ENCODE results near the gene EEF2K.

Gene EEF2K

DNA sequence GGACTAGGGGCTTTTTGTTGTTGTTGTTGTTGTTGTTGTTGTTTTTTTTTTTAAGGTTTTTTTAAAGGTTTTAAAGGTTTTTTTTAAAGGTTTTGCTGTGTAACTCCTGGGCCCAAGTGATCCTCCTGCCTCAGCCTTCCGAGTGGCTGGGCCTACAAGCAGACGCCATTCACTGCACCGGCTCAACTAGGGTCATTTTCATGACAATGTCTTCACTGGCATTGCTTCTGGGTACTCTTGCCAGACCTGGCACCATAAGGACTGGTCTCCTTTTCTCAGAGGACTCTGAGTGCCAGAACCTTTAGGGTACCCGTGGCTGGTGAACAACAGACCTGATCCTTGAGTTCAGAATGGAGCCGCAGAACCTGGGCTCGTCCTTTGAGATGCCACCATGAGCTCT is 111.5 kb downstream of the EEF2K start:
- DNase-seq (ENCODE audit: low read depth), result no peak

DNA sequence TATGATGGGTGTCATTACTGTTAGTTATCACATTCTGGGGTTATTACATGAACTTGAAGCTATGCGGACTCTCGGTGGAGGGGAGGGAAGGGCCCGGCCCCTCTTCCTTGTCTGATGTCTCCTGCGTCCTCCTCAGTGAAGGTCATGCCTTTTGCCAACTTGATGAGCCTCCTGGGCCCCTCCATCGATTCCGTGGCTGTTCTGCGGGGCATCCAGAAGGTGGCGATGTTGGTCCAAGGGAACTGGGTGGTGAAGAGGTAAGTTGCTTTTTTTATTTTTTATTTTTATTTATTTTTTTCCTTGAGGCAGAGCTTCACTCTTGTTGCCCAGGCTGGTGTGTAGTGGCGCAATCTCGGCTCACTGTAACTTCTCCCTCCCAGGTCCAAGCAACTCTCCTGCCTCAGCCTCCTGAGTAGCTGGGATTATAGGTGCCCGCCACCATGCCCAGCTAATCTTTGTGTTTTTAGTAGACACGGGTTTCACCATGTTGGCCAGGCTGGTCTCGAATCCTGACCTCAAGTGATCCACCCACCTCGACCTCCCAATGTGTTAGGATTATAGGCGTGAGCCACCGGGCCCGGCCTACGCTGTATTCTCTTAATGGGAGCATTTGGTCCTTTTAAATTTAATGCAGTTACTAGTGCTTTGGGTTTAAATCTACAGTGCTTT is 112.7 kb downstream of the EEF2K start:
- DNase-seq (ENCODE audit: low read depth), result peak; percentile 19

DNA sequence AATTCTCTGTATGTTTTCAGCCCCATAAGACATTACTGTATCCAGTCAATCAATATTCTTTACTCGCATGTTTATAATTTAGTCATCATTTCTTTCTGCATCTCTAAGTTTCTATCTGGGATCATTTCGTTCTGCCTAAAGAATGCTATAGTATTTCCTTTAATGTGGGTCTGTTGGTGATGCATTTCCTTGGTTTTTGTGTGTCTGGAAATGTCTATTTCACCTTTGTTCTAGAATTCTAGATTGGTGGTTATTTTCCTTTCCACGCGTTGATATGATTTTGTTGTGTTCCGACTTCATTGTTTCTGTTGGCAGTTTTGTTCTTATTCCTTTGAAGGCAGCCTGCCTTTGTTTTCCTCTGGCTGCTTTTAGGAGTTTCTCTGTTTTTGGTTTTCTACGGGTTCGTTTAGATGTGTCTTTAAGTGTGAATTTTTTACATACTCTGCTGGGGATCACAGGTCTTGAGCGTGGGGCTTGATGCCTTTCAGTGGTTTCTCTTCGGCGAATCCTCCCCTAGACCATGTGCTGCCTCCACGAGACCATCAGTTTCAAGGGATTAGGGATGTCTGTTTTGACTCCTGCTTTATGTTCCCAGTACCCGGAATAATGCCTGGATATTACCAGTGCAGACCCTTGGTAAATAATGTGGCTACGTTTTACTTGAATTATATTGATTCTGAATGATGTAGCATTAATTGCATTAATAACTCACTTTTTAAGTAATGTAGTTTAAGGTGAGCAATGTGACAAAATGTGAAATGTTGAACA is 114.7 kb downstream of the EEF2K start:
- DNase-seq (ENCODE audit: low read depth), result no peak

DNA sequence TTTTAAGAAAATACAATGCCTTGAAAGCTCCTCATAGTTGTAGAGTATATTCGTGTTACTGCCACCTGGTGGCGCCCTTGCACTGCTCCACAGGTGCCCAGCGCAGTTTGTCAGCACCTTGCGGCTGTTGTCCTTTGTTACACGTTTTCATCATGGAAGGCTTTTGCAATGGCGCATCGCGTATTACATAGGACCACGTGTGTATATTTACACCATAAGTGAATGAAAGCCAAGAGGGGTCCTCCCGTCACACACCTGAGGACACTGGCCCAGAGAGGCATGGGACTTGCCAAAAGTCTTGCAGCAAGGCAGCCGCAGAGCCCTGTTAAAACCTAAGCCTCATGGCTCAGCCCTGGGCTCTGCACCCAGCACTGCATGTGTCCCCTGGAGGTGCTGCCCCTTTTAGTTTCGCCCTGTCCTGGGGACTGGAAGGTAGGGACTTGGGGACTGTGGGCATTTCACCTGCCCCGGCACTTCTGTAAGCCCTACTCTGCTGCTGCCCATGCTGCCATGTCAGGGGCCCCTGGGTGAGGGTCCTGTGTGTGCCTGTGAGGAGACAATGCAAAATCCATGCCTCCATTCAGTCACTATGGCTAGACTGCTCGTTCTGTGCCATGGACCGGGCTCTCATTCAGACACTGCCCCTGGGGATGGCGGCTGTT is 115.4 kb downstream of the EEF2K start:
- peak; percentile 41 for DNase-seq (ENCODE audit: low read depth)

DNA sequence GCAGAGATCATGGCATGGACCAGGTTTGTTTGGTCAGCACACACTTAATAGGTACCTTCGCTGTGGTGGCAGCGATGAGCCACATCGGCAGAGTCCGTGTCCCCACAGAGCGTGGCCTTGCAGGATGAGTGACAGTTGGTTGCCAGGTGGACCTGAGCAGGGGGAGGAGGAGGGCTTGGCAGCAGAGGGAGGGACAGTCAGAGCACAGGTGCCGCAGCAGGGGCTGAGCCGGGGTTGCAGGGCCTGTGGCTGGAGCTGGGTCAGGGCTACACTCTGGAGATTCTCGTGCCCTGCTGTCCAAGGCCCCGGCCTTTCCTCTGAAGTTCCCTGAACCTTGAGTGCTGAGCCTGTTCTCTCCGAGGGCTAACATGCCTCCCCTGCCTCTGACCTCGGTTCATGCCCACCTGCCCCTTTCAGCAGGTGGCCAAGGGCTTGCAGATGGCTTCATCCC is 116.0 kb downstream of the EEF2K start:
- DNase-seq (ENCODE audit: low read depth), result no peak

DNA sequence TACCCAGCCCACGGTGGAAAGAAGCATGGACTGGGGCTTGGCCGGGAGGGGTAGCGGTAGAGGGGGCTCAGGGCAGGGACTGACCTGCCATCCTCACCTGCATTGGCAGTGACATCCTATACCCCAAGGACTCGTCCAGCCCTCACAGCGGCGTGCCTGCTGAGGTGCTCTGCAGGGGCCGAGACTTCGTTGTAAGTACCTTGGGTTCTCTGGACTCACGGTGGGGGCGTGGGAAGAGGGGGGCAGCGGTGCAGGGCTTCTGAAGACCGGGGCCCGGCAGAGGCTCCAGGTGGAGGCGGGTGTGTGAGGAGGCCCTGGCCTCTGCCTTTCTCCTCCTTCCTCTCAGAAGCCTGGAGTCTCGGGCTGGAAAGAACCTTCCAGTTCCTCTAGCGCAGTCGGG is 116.7 kb downstream of the EEF2K start:
- DNase-seq (ENCODE audit: low read depth), result no peak

DNA sequence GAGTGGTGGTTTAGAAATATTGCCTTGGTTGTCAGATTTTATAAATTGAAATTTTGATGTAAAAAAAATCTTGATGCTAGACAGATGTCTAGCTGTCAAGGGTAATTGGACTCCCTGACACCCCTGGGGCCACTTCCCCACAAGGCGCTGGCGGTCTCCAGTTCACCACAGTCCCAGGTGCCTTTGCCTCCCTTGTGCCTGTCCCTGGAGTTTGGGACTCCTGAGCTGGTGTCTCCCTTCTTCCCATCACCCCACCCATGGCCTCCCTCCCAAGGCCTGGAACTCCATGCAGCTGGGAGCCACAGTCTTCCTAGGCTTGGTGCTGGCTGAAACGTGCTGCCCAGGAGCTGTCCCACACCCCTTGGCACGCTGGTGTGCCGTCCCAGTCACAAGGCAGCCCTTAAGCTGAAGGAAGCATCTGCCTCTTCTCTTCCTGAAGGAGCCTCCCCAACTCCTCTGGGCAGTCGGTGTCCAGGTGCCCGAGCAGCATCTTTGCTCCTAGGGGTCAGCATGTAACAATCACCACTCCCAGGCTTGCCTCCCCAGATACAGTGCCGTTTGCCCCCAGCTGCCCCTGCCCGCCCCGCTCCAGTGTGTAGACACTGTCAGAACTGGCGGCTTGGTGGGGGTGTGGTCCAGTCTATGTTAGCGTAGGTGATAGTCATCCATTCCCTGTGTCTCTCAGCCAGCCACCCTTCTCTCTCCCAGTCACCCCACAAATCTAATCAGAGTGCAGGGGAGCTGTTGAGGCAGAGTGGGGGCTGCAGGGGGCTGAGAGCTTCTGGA is 117.3 kb downstream of the EEF2K start:
- no peak for DNase-seq (ENCODE audit: low read depth)

DNA sequence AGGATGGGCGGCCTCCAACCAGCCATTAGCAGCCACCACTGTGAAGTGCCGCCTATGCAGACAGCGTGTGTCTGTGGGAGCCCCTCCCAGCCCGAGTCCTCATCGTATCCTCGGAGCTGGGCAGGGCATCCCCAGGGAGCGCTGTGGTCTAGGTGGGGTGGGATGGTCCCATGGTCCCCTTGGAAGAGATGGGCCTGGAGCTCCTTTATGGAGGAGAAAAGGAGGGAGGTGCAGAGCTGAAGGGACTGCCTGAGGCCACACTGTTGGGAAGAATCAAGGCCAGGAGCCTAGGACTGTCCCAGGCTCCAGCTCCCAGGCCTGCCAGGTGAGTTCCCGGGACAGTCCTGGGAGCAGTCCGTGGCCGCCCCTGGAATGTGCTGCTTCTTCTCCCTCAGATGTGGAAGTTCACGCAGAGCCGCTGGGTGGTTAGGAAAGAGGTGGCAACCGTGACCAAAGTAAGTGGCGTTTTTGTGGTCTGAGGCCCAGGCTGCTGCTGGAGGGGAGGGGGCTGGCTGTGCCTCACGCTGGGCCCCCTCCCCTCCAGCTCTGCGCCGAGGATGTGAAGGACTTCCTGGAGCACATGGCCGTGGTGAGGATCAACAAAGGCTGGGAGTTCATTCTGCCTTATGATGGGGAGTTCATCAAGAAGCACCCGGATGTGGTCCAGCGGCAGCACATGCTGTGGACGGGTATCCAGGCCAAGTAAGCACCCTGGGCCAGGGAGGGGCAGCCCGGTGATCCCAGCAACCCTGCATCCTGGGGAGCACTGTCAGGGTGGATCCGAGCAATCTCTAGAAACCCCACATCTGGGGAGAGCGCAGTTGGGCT is 118.1 kb downstream of the EEF2K start:
- DNase-seq (ENCODE audit: low read depth), result no peak

DNA sequence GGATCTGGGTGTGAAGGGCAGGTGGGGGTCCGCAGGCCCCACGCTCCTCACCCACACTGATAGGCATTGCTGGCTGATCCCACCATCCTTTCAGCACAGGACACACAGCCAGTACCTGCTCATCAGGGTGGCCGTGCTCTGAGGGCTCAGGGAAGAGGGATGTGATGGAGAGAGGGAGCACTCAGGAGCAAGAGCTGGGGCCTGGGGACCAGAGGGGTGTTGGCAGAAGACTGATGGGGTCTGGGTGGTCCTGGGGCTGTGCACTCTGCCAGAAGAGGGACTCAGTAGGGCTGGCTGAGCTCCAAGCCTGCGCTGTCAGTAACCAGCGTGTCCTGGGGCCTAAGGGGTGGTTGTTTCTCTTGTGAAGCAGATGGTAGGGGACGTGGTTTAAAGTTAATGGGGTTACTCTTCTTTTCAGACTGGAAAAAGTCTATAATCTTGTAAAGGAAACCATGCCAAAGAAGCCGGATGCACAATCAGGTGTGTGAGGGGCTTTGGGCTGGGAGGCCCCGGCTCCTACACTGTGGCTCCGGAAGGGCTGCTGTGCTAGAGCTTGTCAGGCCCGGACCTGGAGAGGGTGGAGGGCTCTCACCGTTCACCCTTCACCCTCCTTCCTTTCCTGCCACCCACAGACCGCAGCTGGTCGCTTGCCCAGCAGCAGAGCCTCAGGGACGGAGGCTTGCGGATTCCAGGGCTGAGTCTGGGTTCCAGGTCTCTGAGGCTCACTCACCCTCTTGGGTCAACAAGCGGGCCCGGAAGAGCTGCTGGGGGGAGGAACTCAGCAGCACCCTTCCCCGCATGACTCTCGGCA is 118.9 kb downstream of the EEF2K start:
- DNase-seq (ENCODE audit: low read depth), result no peak

DNA sequence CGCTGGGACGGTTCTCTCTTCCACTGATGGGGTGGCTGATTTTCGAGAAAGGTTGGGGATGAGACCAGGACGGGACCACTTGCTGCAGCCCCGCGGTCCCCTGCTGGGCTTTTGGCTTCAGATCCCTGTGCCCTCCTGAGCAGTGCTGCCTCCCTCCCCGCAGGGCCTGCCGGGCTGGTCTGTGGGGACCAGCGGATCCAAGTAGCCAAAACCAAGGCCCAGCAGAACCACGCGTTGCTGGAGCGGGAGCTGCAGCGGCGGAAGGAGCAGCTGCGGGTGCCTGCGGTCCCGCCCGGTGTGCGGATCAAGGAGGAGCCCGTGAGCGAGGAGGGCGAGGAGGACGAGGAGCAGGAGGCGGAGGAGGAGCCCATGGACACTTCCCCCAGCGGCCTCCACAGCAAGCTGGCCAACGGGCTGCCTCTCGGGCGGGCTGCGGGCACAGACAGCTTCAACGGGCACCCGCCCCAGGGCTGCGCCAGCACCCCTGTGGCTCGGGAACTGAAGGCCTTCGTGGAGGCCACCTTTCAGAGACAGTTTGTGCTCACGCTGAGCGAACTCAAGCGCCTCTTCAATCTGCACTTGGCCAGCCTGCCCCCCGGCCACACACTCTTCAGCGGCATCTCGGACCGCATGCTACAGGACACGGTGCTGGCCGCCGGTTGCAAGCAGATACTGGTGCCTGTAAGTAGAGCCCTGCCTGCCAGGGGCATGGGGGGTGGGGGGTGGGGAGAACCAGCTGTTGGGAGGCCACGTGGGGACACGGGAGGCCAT is 119.7 kb downstream of the EEF2K start:
- DNase-seq (ENCODE audit: low read depth), result no peak

DNA sequence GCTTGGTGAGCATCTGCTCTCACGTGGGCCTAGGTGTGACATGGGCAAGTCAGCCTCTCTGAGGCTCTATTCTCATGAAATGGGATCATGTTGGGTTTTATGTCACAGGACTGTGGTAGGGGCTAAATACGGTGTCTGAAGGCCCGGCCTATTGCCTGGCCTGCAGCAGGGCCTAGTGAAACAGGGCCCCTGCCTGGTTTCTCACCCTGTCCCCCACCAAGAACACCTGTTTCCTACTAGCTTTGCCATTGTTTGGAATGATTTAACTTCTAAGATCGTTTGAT is 120.2 kb downstream of the EEF2K start:
- DNase-seq (ENCODE audit: low read depth), result no peak

DNA sequence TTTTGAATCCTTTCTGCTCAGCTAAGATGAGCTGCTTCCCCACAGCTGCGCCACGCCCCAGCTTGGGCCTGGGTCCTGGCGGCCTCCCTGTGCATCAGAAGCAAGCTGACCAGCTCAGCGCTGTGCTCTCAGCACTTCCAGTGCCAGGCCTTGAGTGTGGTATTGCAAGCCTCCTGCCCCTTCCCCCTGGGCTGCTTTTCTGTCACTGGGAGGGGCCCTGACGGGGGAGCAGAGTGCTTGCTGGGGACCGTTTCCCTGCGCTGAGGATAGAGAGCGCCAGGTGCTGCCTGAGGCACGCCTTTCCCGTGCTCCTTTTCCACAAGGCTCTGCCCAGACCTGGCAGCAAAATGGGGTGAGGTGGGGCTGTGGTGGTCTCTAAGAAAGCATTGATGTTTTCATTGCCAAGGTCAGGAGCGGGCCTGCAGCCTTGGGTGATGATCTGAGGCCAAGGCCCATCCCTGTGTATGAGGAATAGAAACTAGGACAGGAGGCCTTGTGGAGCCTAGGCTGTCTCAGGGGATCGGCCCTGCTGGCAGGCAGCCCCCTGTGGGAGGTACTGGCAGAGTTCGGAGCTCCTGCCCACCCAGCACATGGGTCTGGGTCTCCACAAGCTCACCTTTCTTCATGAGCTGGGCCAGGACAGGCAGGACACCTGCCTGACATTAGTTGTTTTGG is 120.8 kb downstream of the EEF2K start:
- no peak for DNase-seq (ENCODE audit: low read depth)

DNA sequence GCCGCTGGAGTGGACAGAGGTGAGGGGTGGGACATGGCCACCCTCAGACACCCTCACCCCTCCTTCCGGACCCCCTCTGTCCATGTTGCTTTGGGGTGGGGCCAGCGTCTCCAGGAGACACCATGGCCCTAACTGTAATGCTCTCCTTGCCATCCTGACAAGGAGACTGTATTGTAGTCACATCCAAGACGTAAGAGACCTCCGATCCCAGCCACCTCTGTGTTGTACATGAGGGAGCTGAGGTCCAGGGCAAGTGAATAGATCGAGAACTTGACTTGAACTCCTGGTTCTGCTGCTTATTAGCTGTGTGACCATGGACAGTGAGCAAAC is 121.3 kb downstream of the EEF2K start:
- no peak for DNase-seq (ENCODE audit: low read depth)

DNA sequence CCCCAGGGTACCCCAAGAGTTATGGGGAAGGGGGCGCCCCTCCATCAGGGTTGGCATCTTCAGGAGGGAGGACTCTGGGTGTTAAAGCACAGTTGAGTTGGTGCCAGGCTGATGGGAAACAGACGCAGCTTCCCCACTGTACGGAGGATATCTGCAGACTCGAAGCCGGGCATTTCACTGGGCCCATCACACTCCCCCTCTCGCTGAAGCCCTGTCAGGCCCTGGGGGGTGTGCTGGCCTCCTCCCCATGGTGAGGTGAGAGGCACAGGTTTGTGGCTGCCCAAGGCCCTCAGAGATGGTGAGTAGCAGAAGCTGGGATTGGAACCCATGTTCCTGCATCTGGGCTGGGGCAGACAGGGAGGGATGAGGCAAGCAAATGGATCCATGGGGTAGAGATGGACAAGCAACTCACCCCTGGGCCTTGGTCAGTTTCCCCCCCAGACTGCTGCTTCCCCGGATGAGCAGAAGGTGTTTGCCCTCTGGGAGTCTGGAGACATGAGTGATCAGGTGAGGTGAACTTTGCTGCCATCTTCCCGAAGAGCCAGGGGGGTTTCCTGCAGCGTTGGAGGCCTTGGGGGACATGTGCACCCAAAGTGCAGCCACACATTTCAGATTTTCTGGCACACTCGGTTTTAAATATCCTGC is 122.1 kb downstream of the EEF2K start:
- DNase-seq (ENCODE audit: low read depth), result no peak

DNA sequence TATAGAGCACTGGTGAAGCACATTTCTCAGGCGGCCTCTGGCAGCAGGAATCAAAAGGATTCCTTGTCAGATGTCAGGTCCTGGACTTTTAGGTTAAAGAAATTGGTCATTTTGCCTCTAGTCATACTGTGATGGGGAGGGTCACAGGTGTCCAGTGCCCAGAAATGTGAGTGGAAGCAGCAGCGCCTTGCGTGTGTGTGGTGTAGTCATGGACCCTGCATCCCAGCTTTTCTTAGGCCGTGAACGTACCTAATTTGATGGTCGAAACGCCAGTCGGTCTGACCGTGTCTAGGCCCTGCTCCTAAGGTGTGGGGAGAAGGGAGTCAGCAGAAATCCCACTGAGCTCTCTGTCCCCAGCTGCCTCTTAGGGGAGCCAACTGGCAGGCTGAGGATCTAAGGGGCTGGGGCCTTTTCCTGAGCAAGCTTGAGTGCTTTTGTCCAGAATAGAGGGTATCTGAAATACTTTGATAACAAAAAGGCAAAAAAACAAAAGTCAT is 123.2 kb downstream of the EEF2K start:
- no peak for DNase-seq (ENCODE audit: low read depth)

DNA sequence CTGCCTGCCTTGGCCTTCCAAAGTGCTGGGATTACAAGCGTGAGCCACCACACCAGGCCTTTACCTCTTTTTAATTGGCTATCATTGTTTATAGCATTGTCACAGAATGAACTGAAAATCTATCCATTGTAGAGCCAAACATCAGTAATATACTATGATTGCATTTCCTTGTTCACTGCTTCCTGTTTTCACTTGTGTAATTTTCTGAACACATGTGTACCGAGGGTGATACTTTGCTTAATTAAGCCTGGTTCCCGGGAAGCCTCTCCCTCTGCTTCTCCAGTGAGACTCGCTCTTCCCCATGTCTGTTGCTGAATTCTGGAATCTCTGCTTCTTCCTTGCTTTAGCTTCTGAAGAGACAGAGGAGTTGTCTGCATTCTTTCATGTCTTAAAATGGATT is 124.2 kb downstream of the EEF2K start:
- no peak for DNase-seq (ENCODE audit: low read depth)

DNA sequence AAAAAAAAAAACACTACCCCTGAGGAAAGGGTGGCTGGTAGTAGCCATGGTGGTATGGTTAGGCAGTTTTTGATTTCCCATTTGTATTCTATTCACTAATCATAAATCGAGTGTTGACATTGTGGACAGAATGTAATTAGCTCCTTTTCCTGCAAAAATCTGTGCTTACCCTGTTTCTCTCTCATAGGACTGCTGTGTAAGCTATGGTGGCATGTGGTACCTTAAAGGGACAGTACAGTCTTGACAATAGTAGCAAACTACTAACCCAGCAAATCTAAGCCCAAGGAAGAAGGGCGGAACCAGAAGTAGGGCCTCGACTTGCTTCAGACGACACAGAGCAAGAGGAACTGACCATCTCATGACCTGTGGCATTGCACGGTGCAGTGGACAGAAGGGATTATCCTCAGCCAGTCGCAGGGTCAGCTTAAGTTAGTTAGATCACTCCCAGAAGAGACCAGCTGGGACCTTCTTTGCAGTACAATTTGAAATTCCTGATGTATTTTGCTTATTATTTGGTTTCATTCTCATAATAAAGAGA is 127.4 kb downstream of the EEF2K start:
- no peak for DNase-seq (ENCODE audit: low read depth)

DNA sequence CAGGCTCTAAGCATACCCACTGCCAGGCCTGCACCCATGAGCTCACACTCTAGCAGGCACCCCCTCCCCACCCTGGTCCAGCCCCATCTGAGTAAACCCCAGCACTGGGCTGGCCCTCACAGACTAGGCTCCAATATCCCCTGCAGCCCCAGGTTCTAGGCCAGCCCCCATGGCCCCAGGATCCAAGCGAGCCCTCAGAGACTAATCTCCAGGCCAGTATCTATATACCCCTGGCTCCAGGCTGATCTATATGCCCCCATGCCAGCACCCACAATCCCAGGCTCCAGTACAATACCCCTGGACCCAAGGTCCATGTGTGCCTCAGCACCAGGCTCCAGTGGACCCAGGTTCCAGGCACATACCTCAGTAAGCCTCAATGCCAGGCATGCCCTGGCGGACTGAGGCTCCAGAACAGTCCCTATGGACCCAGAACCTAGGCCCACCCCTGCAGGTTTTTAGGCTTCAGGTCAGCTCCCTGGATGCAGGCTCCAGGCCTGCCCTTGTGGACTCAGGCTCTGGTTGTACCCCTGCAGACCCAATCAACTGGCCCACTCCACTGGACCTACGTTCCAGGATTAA is 129.7 kb downstream of the EEF2K start:
- DNase-seq (ENCODE audit: low read depth), result no peak
